Adipocyte (in vitro differentiated cells): ENCODE measurements around the gene LPIN2.

Experiments
- DNase-seq: peaks from one replicate; pipeline ENCODE4 v3.0.0-alpha.2; 2015; ENCODE audit warnings: low read depth
- H3K27me3 ChIP-seq: replicated peaks from 2 replicates; pipeline ENCODE4 v1.7.0; 2013; ENCODE audit warnings: mild to moderate bottlenecking, low read length, moderate library complexity; ENCODE audit not compliant: control insufficient read depth, insufficient read depth
- H3K36me3 ChIP-seq: 2 replicates; pipeline ENCODE4 v1.7.0; 2013; ENCODE audit warnings: low read length, mild to moderate bottlenecking, moderate library complexity; ENCODE audit not compliant: control insufficient read depth, insufficient read depth, severe bottlenecking
- H3K4me1 ChIP-seq: 2 replicates; pipeline ENCODE4 v1.7.0; 2013; ENCODE audit warnings: mild to moderate bottlenecking, low read length, moderate library complexity; ENCODE audit not compliant: control insufficient read depth, insufficient read depth
- H3K4me3 ChIP-seq: 2 replicates; pipeline ENCODE4 v1.7.0; 2013; ENCODE audit warnings: mild to moderate bottlenecking, low read length, moderate library complexity
- H3K9ac ChIP-seq: 2 replicates; pipeline ENCODE4 v1.7.0; 2013; ENCODE audit warnings: mild to moderate bottlenecking, low read length, moderate library complexity
- H3K9me3 ChIP-seq: 2 replicates; pipeline ENCODE4 v1.7.0; 2013; ENCODE audit warnings: mild to moderate bottlenecking, low read length, moderate library complexity; ENCODE audit not compliant: control insufficient read depth

Gene LPIN2

DNA sequence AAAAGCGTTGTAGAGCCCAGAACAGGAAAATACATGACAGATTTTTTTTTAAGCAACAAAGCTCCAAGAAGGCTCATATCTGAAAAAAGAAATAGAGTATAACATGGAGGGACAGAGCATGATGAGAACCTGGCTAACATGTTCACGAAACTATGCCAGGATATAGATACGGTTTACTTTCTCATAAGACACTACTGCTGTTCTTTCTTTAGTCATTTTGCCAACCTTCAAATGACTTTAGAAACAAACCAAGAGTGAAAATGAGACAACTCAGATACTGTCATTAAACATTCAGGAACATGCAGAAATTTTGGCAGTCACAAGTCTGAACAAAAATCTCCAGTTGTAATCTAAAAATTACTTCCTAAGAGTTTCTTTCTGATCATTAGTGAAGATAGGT is 14.3 kb downstream of the LPIN2 start:
- H3K4me3 ChIP-seq = peak overlapping the region; percentile 43
- peaks cover 28% of the 10 kb centered on the region for H3K4me1 ChIP-seq
- no peak for DNase-seq
- peak overlapping the region; percentile 65 for H3K9ac ChIP-seq
- peaks cover 17% of the 10 kb centered on the region for H3K36me3 ChIP-seq
- no peaks in the 10 kb centered on the region for H3K27me3 ChIP-seq
- H3K9me3 ChIP-seq = no peaks in the 10 kb centered on the region

DNA sequence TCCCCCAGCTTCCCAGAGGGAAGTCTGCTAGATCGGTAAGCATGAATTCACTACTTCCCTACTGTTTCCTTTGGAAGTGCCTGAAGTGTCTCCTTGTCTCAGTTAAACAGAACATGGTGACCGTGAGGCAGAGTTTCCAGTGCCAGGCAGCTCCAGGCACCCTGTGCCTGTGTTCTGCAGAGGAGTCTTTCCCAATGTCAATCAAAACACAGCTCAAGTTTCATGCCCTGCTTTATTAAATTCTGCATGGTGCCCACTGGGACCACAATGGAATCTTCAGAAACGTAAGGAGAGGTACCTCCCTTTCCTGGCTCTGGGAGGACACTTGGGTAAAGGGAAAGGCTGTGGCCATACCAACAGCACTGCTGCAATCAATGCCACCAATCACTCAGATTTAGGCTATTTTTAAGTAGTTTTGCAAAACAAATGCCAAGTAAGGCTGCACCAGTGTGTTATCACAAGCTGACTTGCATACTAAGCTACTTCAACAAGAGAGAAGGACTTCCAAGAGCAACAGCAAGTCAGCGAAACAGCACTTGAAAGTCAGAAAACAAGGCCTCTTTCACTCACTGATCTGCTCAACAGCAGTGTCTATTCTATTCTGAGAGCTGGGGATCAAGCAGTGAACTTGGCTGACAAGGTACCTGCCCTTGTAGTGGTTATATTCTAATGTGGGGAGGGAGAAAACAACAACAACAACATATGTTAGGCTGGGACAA is 14.9 kb downstream of the LPIN2 start:
- Histone ChIP-seq H3K27me3 (no peaks in the 10 kb centered on the region), H3K4me1 (peaks cover 28% of the 10 kb centered on the region), H3K4me3 (peak overlapping the region; percentile 43), H3K9me3 (no peaks in the 10 kb centered on the region), H3K9ac (peak overlapping the region; percentile 65), H3K36me3 (peaks cover 14% of the 10 kb centered on the region)
- DNase-seq = no peak

DNA sequence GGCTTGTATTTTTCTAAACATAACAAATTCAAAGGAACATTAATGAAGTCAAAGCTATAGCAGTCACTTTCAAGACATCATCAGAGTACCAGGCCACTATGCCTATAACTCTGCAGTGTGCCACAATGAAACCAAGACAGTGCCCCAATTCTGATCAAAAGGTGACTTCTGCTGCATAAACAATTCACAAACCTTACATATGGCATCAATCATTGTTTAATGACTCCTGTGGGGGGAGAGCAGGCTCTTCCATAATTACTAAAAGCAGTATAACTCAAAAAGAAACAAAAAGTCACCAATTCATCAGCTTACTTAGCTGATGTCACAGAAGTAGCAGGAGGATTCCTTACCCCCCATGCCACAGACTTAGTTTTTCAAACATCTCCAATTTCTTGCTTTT is 15.5 kb downstream of the LPIN2 start:
- Histone ChIP-seq H3K36me3 (peaks cover 10% of the 10 kb centered on the region), H3K4me1 (peaks cover 28% of the 10 kb centered on the region), H3K27me3 (no peaks in the 10 kb centered on the region), H3K9ac (peak overlapping the region; percentile 24), H3K4me3 (no peak overlapping the region), H3K9me3 (no peaks in the 10 kb centered on the region)
- no peak for DNase-seq

DNA sequence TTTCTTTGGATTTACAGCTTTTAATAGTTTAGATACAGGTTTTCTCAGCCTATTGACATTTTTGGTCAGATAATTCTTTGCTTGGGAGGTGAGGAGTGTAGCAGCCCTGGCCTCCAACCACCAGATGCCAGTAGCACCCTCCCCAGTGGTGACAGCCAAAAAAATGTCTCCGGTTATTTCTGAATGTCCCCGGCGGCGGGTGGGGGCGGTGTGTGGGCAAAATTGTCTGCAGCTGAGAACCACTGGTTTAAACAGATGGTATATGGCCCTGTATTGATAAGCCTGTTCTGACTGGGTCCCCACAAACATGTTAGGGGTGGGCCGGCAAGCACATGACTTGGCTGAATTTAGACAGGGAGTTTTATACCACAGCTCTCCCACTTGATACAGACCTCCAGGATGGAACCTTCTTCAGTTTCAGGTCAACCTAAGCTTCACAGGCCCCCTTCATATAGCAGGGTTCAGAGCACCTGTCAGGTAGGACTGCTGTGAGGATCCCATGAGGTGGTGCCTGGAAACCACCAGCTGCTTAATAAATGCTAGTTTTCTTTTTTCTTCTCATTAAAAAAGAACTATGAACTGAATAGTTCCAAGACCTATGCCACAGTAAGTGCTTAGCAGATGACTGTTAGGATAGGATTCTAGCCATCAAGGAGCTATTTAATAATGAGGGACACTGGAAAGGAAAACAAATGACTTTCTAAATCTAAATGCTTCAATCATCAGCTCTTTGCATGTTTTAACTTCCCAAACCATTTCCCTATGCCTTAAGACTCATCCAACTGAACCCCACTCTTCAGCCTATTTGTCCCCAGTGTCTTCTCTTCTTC is 18.1 kb downstream of the LPIN2 start:
- no peaks in the 10 kb centered on the region for H3K9me3 ChIP-seq
- no peaks in the 10 kb centered on the region for H3K27me3 ChIP-seq
- H3K9ac ChIP-seq = no peak overlapping the region
- peaks cover 31% of the 10 kb centered on the region for H3K4me1 ChIP-seq
- DNase-seq = no peak
- no peaks in the 10 kb centered on the region for H3K36me3 ChIP-seq
- no peak overlapping the region for H3K4me3 ChIP-seq

DNA sequence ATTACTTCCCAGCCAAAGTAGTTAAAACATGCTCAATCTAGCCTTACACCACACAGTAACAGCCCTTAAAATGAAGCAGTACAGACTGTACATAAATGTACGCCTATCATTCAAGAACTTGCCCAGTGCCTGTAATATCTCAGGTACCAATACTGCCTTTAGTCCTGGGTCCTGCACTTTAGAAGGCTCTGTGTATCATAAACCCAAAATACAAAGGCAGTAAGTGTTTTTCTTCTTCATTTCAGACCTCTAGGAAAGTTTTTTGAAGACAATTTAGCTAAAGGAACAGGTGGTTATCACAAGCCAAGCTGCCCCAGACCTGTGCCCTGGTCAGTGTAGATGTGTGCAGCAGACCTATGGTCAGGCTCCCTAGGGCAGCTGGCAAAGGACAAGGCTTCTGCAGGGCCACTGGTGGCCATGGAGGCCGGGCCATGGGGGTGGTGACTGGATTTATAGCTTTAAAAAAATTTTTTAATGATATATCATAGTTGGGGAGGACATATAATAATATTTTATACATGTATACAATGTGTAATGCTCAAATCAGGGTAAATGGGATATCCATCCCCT is 18.8 kb downstream of the LPIN2 start:
- no peaks in the 10 kb centered on the region for H3K27me3 ChIP-seq
- H3K4me1 ChIP-seq = peaks cover 36% of the 10 kb centered on the region
- H3K4me3 ChIP-seq = no peak overlapping the region
- no peak for DNase-seq
- H3K9me3 ChIP-seq = no peaks in the 10 kb centered on the region
- no peak overlapping the region for H3K9ac ChIP-seq
- no peaks in the 10 kb centered on the region for H3K36me3 ChIP-seq

DNA sequence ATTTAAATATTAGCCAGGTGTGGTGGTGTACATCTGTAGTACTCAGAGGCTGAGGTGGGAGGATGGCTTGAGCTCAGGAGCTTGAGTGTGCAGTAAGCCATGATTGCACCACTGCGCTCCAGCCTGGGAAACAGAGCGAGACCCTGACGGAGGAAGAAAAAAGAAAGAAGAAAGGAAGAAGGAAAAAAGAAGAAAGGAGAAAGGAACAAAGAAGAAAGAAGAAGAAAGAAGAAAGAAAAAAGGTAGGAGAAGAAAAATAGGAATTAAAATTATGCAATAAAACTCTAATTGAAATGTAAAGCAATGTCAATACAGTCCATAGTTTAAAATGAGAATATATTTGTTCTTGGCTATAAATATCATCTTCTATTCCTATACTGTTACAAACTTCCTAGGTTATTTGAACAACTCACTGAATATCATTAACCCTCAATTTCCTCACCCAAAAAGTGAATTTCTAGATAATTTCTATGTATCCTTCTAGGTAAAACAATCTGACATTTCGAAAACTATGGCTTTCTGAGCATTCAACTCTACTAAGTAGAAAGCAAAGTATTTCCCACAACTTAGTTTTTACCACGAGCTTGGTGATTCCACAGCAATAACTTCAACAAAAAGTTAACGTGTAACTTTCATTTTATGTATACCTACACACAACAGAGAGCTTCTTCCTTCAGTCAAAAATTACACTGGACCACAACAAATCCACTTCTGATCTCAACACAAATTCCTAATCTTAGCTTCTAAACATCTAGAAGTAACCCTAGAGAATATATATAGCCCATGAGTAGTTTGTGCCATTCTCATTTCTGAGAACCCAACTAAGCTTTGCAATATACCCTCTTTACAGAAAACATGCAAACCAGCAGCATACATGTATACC is 19.7 kb downstream of the LPIN2 start:
- no peak for DNase-seq
- Histone ChIP-seq H3K27me3 (no peaks in the 10 kb centered on the region), H3K4me1 (peaks cover 36% of the 10 kb centered on the region), H3K9me3 (no peaks in the 10 kb centered on the region), H3K9ac (no peak overlapping the region), H3K36me3 (no peaks in the 10 kb centered on the region), H3K4me3 (no peak overlapping the region)

DNA sequence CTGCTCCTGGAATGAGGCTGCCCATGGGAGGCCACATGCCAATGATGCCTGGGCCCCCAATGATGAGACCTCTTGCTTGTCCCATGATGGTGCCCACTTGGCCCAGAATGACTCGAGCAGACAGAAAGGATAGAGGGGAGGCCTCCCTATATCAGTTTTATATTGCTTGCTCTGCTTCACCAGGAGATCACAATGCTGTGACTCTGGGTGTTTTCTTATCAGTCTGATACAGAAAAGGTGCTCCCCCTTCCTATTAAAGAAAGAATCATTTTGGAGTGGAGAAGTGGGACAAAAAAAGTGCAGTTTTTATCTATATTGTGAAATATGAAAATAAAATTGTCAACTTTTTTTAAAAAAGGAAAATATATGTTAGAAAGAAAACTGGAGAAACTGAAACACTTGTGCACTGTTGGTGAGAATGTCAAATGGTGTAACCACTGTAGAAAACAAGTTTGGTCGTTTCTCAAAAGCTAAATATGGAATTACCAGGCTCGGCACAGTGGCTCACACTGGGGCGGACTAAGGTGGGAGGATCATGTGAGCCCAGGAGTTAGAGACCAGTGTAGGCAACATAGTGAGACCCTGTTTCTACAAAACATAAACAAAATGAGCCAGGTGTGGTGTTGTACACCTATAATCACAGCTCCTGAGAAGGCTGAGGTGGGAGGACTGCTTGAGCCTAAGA is 21.8 kb downstream of the LPIN2 start:
- peaks cover 39% of the 10 kb centered on the region for H3K4me1 ChIP-seq
- H3K4me3 ChIP-seq = no peak overlapping the region
- DNase-seq = no peak
- no peaks in the 10 kb centered on the region for H3K9me3 ChIP-seq
- no peaks in the 10 kb centered on the region for H3K27me3 ChIP-seq
- no peak overlapping the region for H3K9ac ChIP-seq
- no peaks in the 10 kb centered on the region for H3K36me3 ChIP-seq

DNA sequence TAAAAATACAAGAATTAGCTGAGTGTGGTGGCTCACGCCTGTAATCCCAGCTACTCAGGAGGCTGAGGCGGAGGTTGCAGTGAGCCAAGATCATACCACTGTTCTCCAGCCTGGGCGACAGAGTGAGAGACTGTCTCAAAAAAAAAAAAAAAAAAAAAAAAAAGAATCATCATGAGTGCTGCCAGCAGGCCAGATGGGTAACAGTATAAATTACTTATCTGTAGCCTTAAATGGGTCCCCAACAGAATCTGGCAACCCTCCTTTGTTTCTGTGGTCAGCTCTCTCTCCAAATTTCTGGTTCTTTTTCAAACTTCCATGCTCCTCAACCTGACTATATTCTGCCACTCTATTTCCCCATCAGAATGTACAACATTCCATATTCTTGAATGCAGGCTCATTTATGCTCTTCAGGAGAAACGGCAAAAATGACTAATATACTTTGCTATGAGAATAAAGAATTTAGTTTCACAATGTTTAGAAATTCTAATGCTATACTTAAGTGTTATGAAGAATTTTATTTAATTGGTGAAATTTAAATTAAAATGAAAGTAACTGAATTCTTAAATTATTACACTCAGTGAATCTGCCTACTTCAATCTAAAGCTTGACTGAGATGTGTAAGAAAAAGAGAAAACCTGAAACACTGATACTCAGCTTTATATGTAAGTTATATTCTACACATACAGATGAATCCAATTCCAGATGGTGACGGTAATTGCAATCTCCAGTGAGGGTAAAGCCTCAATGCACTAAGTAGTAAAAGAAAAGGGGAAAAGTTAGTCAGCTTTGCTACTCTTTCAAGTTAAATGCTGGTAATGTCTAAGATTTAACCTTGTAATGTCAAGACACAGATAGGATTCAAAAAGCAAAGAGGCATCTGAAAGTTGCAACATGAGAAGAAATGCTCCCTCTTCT is 24.8 kb downstream of the LPIN2 start:
- peak overlapping the region; percentile 60 for H3K9ac ChIP-seq
- peaks cover 52% of the 10 kb centered on the region for H3K4me1 ChIP-seq
- peak; percentile 91 for DNase-seq
- peak overlapping the region; percentile 37 for H3K4me3 ChIP-seq
- no peaks in the 10 kb centered on the region for H3K27me3 ChIP-seq
- H3K36me3 ChIP-seq = no peaks in the 10 kb centered on the region
- no peaks in the 10 kb centered on the region for H3K9me3 ChIP-seq

DNA sequence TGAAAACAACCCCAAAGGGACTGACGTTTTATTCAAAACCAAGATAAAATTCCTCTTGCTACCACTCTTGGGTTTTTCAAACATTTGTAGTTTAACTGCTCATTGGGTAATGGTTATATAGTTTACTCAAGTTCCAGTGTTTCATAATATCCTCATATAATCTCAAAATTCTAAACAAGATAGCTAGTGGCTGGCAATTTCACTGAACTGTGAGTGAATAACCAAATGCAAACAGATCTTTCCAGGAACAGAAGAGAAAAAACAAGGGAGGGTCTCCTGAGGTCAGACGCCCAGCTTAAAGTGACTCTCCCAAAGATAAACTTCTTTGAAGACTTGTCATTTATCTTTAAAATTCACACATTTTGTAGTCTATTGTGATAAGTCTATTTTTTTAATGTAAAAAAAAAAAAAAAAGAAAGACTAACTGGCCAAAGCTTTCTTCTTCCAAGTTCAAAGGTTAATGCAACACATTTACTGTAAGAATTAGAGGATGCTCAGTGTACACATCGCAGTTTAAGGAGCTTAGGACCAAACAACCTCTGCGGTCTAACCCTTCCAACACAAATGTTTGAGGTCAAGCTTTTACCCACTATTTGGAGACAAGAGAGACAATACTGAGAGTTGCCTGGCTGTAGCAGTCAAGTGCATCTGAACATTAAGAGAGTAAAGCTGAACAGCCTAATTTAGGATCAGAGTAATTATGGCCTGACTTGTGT is 26.6 kb downstream of the LPIN2 start:
- Histone ChIP-seq H3K36me3 (no peaks in the 10 kb centered on the region), H3K4me1 (peaks cover 71% of the 10 kb centered on the region), H3K9me3 (no peaks in the 10 kb centered on the region), H3K27me3 (no peaks in the 10 kb centered on the region), H3K9ac (no peak overlapping the region), H3K4me3 (no peak overlapping the region)
- peak; percentile 71 for DNase-seq
